ENCODE data around the gene ZHX3. TPM values are rescaled to one million over a fixed set of nuclear protein-coding genes. Genes with fewer than 3 reads are reported as not detected.

Gene ZHX3
- total RNA-seq, 4 donors from 2014 or later, result 89.3 to 173 (median 156) TPM

DNA sequence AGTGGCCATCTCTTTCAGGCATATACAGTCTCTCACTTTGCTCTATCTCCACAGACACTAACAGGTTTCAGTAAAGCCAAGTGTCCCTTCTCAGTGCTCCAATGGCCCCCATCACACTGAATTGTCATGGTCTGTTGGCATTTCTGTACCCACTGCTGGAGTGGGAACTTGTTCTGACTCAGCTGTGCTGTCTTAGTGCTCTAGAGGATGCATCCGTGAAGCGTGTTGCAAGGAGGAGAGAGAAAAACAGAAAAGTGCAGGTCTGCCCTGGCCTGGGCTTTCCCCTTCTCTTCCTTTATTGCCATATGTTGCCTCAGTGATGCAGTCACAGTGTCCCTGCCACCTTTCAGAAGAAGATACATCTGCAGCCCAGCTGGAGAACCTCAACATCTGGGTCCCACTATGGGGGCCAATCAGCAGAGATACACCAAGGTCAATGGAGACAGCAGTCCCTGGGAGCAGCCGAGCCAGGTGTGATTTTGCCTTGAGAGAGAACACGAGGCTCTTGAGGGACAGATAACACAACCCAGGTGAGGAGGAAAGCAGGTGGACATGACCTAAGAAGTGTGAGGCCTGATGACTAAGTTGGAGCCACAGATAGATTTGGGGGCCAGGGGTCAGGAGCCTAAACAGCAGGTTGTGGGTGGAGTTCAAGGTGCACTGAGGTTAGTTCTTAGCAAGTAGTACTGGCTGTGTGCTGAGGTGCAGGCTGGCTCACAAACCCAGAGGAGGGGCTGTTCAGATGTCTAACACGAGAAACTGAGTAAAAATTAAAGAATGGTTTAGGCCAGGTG, 185.7 kb downstream of the ZHX3 start:
- TF ChIP-seq EP300 (IDR thresholded peaks at IDR 0.05), result no peak
- TF ChIP-seq, protein P1, sequence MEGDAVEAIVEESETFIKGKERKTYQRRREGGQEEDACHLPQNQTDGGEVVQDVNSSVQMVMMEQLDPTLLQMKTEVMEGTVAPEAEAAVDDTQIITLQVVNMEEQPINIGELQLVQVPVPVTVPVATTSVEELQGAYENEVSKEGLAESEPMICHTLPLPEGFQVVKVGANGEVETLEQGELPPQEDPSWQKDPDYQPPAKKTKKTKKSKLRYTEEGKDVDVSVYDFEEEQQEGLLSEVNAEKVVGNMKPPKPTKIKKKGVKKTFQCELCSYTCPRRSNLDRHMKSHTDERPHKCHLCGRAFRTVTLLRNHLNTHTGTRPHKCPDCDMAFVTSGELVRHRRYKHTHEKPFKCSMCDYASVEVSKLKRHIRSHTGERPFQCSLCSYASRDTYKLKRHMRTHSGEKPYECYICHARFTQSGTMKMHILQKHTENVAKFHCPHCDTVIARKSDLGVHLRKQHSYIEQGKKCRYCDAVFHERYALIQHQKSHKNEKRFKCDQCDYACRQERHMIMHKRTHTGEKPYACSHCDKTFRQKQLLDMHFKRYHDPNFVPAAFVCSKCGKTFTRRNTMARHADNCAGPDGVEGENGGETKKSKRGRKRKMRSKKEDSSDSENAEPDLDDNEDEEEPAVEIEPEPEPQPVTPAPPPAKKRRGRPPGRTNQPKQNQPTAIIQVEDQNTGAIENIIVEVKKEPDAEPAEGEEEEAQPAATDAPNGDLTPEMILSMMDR (IDR thresholded peaks at IDR 0.05), result no peak
- Histone ChIP-seq H3K27ac (replicated peaks in 1 of 4) (no peak overlapping the region), H3K36me3 (peaks cover 0 to 2% (median under 1%) of the 10 kb centered on the region in 4 donors), H3K4me1 (peaks cover 3 to 18% (median 15%) of the 10 kb centered on the region in 4 donors), H3K9me3 (no peaks in the 10 kb centered on the region), H3K4me3 (no peak overlapping the region), H3K27me3 (no peaks in the 10 kb centered on the region)
- 80% methylated on average over 5 of the region's 5 CpGs for whole genome bisulfite sequencing
- intact Hi-C loops (cut with DNase I), result no loop called here
- no peak for DNase-seq (ENCODE audit: extremely low spot score)

Small RNA genes lying within 50 kb of the gene (small RNA-seq; reads per million reads assigned to genes)
- gene AL022394.1 (0 reads per million in 3 donors), gene MIR6871 (0 reads per million in 3 donors), gene RN7SL615P (0 reads per million in 3 donors)

Other genes starting within 250 kb of the ZHX3 start
- gene PLCG1, start 180.2 kb downstream of the ZHX3 start, total RNA-seq, result 100 to 1,000 TPM in 1 of 4 donors, 10 to 100 TPM in 3; 68.4 to 119 (median 82.5) TPM
- gene LPIN3, start 23.1 kb upstream of the ZHX3 start, total RNA-seq, result 10 to 100 TPM in 2 of 4 donors, 1 to 10 TPM in 2; 7.6 to 19.8 (median 10.7) TPM
- 1 to 10 TPM in 3 of 4 donors, under 1 TPM in 1; 0.83 to 5.6 (median 4.5) TPM for gene EMILIN3, start 49.1 kb upstream of the ZHX3 start, total RNA-seq

All from esophagus muscularis mucosa (tissue), 4 donors.